GM21390 (cell line): ENCODE measurements around the gene CCDC121.
A peak's percentile ranks its signal among the peaks of the same experiment; 100 is the strongest.
"Not testable (repeated sequence)": the region's sequence is repeated elsewhere in the genome, so short reads cannot be mapped to it uniquely, and the experiment has no call there.

Experiments
- ATAC-seq: cut with Tn5 transposase; IDR thresholded peaks from one replicate; pipeline ENCODE4 v1.9.1; 2021; ENCODE audit not compliant: unreplicated experiment

CCDC121 gene

GRCh38 chr2:27638037-27638637 lies 9.3 kb upstream of the CCDC121 start:
- ATAC-seq, result no peak

DNA sequence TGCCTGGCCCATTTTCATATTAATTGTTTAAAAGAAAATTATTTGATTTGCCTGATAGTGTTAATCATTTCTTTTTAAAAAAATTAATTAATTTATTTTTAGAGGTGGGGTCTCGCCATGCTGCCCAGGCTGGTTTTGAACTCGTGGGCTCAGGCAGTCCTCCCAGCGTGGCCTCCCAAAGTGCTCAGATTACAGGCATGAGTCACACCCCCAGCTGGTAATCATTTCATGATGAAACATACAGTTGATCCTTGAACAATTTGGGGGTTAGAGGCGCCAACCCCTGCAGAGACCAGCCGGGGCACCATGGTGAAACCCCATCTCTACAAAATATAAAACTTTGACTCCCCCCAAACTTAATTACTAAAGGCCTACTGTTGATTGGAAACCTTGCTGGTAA lies 8.0 kb upstream of the CCDC121 start:
- no peak for ATAC-seq

DNA sequence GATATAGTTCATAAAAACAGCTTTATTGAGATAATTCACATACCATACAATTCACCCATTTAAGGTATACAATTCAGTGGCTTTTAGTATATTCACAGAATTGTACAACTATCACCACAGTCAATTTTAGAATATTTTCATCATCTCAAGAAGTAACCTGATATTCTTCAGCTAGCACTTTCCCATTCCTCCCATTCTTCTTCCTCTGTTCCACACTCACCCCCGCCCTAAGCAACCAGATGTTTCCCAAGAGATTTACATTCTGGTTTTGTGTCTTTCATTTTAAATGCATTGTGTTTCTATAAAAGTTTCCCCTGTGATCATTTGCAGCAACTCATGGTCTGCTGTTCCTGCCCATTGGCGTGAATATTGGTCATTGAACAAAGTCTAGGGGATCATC lies 5.5 kb upstream of the CCDC121 start:
- no peak for ATAC-seq

- ATAC-seq, result not testable (repeated sequence)
Measured at GRCh38 chr2:27630257-27630656, 1.4 kb upstream of the CCDC121 start.

DNA sequence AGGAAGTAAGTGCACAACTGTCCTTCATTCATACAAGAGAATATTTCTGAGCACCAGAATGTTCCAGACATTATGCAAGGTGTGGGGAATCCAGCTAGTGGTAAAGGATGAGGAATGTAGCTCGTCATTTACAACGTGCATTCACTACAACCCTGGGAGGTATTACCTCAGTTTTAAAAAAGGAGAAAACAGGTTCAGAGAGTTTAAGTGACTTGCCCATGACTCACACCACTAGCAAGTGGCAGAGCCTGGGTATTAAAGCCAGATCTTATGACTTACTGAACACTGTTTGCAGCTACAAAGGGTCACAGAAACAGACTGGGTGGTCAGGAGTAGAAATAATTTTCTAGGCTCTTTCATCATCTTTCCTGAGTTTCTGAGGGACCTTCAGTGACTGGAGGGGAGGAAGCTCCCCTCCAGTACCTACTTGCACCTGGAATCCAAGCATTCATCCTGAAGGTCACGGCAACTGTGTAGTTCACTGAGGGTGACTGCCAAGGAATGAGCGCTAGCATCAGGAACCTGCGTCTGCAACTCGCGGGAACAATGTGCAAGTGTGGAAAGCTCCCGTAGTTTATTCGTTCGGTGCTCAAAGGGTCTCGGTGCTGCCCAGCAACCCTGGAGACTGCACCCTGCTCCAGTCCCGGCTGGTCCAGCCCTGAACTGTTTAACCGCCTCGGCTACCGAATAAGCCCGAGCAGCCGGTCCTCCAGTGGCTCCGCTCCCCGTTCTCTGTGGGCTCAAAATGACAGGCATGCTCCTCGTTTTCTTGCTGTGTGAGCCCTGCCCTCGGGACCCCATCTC lies 647 bp downstream of the CCDC121 start:
- peak; percentile 38 for ATAC-seq

DNA sequence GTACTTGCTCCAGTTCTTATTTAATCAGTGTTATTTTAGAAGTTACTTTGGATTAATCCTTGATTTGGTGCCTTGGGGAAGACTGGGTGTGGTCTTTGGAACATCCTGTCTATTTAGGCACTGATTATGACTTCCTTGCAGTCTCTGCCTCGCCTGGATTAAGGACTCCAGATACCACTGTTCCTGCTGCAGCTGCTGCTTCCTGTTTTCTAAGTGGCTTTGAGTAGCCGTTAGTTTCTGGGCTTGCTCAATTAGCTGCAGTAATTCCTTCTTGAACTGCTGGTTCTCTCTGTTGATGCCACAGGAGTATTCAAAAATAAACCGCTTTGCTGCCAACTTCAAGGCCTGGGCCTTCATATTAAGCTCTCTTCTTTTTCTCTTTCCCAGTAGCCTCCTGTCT lies 1.9 kb downstream of the CCDC121 start:
- not testable (repeated sequence) for ATAC-seq

GRCh38 chr2:27626323-27626722 lies 2.5 kb downstream of the CCDC121 start:
- not testable (repeated sequence) for ATAC-seq

- no peak for ATAC-seq
Measured at GRCh38 chr2:27624943-27625342, 3.9 kb downstream of the CCDC121 start.

- ATAC-seq, result no peak
Measured at GRCh38 chr2:27622921-27623384, 5.9 kb downstream of the CCDC121 start.

- ATAC-seq, result no peak
Measured at GRCh38 chr2:27621524-27621923, 7.3 kb downstream of the CCDC121 start.

GRCh38 chr2:27615316-27615715 lies 13.5 kb downstream of the CCDC121 start:
- no peak for ATAC-seq

DNA sequence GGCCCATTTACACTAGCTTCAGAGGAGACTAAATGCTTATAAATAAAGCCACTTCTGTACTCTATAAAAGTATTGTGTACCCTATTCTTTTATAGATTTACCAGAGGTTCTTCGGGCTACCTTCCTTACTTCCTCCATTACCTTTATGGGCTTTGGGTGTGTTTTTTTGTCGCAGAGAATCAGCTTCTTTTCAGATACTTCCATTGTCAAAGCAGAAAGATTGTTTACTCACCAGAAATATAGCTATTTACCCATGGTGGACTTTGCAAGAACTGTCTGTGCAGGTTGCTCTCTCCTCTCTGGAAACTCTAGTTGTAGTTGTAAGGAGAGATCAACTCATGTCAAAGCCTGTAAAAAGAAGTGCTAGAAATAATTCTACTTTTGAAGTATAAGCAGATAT lies 14.8 kb downstream of the CCDC121 start:
- no peak for ATAC-seq

GRCh38 chr2:27606611-27607010 lies 22.2 kb downstream of the CCDC121 start:
- ATAC-seq, result no peak

GRCh38 chr2:27596627-27597026 lies 32.2 kb downstream of the CCDC121 start:
- ATAC-seq, result no peak

- not testable (repeated sequence) for ATAC-seq
Measured at GRCh38 chr2:27595412-27595811, 33.4 kb downstream of the CCDC121 start.

- not testable (repeated sequence) for ATAC-seq
Measured at GRCh38 chr2:27594020-27594703, 34.6 kb downstream of the CCDC121 start.

- no peak for ATAC-seq
Measured at GRCh38 chr2:27593240-27593639, 35.6 kb downstream of the CCDC121 start.

- no peak for ATAC-seq
Measured at GRCh38 chr2:27591745-27592144, 37.1 kb downstream of the CCDC121 start.

GRCh38 chr2:27588308-27588707 lies 40.5 kb downstream of the CCDC121 start:
- no peak for ATAC-seq

DNA sequence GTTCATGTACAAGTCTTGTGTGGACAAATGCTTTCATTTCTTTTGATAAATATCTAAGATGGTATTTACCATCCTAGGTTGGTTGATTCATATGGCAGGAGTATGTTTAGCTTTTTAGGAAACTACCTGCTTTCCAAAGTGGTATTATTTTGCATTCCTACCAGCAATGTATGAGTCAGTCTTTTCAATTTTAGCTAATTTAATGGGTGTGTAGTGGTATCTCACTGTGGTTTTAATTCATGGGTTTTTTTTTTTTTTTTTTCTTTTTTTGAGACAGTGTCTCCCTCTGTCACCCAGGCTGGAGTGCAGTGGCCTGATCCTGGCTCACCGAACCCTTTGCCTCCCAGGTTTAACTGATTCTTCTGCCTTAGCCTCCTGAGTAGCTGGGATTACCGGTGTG lies 41.8 kb downstream of the CCDC121 start:
- ATAC-seq, result no peak

DNA sequence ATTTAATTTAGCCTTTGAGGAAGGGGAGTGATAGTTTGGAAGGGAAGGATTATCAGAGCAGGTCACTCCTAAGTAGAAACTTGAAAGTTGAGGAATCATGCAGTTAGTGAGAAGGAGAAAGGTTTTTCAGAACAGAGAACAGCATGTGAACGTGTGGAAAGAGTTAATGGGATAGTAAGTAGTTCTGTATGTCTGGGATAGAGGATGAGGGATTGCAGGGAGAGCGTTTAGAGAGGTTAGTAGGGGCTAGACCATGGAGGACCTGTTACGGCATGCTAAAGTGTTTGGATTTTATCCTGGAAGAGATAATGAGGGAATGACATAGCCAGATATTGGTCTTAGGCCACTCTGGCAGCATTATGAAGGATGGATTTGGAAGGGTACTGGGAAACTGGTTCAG lies 44.2 kb downstream of the CCDC121 start:
- no peak for ATAC-seq

GRCh38 chr2:27583390-27583915 lies 45.4 kb downstream of the CCDC121 start:
- no peak for ATAC-seq
